ENCODE results near the gene OR6C2.
"Not testable (repeated sequence)": the region's sequence is repeated elsewhere in the genome, so short reads cannot be mapped to it uniquely, and the experiment has no call there.

OR6C2 gene

DNA sequence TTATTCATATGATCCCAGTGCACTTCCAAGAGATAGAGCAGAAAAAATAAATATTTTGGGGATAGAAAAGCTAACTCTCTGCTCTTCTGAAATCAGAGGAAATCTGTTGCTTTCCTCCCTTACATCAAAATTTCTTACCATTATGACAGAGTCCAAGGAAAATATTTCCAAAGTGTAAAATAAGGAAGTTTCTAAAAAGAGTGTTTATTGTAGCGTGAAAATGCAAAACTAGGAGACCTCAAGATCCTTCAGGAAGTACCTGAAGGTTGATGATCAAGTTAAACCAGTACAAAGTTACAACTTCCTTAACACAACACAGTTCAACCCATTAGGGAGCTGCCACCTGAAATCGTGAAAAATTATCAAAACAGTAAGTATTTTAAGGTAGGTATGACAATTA, at the start of gene OR6C2:
Gene OR6C2, plus strand, starts transcription at position 301 of the 400 bp plus-strand sequence. CDS start 8,138 bp downstream, outside the sequence.
- no peak within 1 kb of the TSS for H3K4me3 Mint-ChIP-seq
- H3K36me3 Mint-ChIP-seq = peaks cover 3% of the 10 kb centered on the region
- no peaks in the 10 kb centered on the region for H3K4me1 Mint-ChIP-seq (ENCODE audit: low read depth)
- H3K27ac Mint-ChIP-seq = no peak within 1 kb of the TSS
- peaks cover 20% of the 10 kb centered on the region for H3K9me3 Mint-ChIP-seq (ENCODE audit: low read depth)
- peaks cover 12% of the 10 kb centered on the region for H3K27me3 Mint-ChIP-seq

DNA sequence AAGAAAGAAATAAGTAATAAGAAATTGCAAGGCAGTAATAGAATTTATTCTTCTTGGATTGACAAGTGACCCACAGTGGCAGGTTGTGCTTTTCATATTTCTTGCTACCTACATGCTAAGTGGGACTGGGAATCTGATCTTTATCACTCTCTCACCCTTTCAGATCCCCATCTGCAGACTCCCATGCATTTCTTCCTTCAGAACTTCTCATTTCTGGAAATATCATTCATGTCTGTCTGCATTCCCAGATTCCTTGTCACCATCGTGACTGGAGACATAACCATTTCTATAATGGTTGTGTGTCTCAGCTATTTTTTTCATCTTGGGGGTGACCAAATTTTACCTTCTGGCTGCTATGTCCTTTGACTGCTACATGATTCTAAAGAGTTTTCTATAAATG, 47.5 kb upstream of the OR6C2 start:
- Mint-ChIP-seq H3K4me1 (ENCODE audit: low read depth) (no peaks in the 10 kb centered on the region), H3K27me3 (peaks cover 14% of the 10 kb centered on the region), H3K27ac (no peak overlapping the region), H3K9me3 (ENCODE audit: low read depth) (no peaks in the 10 kb centered on the region), H3K4me3 (no peak overlapping the region), H3K36me3 (no peaks in the 10 kb centered on the region)

DNA sequence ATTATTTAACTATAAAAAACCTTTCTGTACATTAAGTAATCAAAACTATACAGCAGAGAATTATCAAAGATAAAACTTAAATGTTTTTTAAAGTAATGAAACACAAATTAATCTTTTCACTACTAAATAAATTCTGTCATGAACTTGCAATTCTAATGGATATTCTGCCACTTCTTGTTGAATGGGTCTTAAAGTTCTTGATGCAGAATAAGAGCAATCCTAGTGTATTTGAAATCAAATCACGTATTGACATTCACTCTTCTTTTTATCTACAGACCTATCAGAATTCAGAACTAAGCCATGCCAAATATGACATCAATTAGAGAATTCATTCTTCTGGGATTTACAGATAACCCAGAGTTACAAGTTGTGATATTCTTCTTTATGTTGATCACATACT, 43.6 kb upstream of the OR6C2 start, which contains the start of gene OR6C65:
Gene OR6C65, plus strand, starts transcription at position 301 of the 400 bp plus-strand sequence. Its CDS starts 0 bp downstream, at position 301.
- Mint-ChIP-seq H3K36me3 (no peaks in the 10 kb centered on the region), H3K27ac (no peak within 1 kb of the TSS), H3K4me1 (ENCODE audit: low read depth) (no peaks in the 10 kb centered on the region), H3K27me3 (peaks cover 11% of the 10 kb centered on the region), H3K9me3 (ENCODE audit: low read depth) (no peaks in the 10 kb centered on the region), H3K4me3 (no peak within 1 kb of the TSS)

DNA sequence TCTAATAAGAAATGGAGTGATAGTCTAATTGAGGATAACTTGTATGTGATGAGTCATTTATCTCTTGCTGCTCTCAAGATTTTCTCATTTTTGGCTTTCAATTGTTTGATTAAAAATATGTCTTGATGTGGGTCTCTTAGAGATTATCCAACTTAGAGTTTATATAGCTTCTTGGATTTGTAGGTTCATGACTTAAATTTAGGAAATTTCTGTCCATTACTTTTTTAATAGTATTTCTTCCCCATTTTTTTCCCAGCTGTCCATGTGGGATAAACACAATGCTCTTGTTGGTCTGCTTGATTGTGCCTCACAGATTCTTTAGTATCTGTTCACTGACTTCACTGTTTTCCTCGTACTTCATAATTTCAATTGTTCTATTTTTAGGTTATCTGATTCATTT, 36.0 kb upstream of the OR6C2 start:
- Mint-ChIP-seq H3K36me3 (no peaks in the 10 kb centered on the region), H3K27me3 (peaks cover 7% of the 10 kb centered on the region), H3K4me1 (ENCODE audit: low read depth) (no peaks in the 10 kb centered on the region), H3K4me3 (no peak overlapping the region), H3K27ac (no peak overlapping the region), H3K9me3 (ENCODE audit: low read depth) (peaks cover 6% of the 10 kb centered on the region)

DNA sequence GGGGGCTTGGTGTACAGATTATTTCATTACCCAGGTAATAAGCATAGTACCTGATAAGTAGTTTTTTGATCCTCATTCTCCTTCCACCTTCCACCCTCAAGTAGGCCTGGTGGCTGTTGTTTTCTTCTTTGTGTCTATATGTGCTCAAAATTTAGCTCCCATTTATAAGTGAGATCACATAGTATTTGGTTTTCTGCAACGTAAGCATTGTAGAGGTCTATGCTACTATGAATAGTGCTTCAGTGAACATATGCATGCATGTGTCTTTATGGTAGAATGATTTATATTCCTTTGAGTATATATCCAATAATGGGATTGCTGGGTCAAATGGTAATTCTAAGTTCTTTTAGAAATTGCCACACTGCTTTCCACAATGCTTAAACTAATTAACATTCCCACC, 34.7 kb upstream of the OR6C2 start:
- H3K27ac Mint-ChIP-seq; H3K4me1 Mint-ChIP-seq (ENCODE audit: low read depth): not testable (repeated sequence)

DNA sequence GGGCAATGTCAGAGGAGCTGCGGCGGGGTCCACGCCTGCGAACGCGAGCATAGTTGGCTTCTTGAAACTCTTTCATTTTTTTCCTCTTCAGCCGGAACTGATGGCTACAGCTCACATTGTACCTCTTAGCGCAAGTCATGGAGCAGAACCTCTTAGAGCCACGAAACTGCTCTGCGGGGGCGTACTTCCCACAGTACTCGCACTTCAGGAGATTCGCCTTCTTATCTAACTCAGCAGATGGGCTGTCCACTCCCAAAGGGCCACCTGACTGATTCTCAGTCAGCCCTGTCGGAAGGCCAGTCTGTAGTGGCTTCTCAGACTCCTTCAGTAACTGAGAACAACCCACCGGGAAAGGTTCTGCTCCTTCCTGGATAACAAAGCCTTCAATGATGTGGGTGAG, 31.7 kb upstream of the OR6C2 start:
- H3K27ac Mint-ChIP-seq; H3K9me3 Mint-ChIP-seq (ENCODE audit: low read depth); H3K4me3 Mint-ChIP-seq; H3K4me1 Mint-ChIP-seq (ENCODE audit: low read depth); H3K36me3 Mint-ChIP-seq: not testable (repeated sequence)
- H3K27me3 Mint-ChIP-seq = peaks cover 23% of the 10 kb centered on the region

More for the DNA sequence above, 34.7 kb upstream of the OR6C2 start:
- not testable (repeated sequence) for H3K36me3 Mint-ChIP-seq; H3K9me3 Mint-ChIP-seq (ENCODE audit: low read depth); H3K4me3 Mint-ChIP-seq; H3K27me3 Mint-ChIP-seq

DNA sequence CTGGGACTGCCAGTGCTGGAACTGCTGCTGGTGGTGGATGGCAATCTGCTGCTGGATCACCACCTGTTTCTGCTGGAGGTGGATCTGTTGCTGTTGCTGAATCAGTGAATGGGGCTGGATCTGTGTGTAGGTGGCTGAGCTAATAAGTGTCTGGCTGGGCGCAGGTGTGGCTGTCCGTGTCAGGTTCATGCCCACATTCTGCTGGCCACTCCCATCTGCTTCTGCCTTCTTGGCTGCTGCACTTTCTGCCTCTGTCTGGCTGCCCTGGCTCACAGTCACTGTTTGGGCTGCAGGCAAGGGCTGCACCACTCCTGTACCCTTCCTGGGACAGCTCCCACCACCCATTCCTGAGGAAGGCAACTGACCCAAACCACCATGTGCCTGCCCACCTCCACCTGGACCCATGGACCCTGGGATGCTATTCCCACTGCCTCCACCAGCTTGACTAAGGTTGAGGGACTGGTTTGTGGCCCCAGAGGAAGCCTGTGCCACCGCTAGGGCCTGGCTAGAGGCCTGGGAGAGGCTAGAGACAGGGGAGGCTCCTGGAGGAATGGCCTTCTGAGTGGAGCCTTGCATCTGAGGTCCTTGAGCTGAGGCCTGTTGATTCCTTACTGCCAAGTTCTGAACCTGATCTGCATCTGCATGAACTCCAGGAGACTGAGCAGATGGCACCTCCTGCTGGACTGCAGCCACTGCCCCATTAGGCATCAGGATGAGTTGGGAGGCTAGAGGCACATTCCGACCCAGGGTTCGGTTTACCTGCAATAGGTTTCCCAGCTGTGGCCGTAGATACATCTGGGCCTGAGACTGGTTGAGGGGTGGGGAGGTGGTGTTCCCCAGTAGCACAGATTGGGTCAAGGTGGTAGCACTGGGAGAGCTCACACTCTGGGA, 30.1 kb upstream of the OR6C2 start:
- not testable (repeated sequence) for H3K9me3 Mint-ChIP-seq (ENCODE audit: low read depth); H3K4me3 Mint-ChIP-seq; H3K27ac Mint-ChIP-seq; H3K36me3 Mint-ChIP-seq; H3K4me1 Mint-ChIP-seq (ENCODE audit: low read depth)
- peaks cover 30% of the 10 kb centered on the region for H3K27me3 Mint-ChIP-seq

DNA sequence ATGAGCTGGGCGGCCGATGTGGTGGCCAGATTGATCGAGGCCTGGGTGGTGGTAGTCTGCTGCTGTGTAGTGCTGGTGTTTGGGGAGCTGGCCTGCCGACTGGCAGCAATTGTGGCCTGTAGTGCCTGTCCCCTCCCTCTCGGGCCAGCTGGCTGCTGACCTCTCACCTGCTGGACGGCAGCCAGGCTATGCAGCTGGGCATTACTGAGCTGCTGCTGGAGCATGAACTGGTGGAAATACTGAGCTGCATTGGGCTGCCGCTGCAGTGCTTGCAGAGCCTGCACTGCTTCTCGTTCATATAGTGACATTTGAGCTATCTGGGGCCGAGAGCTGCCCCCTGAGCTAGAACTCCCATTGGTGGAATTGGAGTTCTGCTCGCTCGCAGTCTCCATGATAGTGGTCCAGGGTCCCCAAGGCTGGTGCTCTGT, 29.5 kb upstream of the OR6C2 start:
- H3K4me3 Mint-ChIP-seq; H3K4me1 Mint-ChIP-seq (ENCODE audit: low read depth); H3K9me3 Mint-ChIP-seq (ENCODE audit: low read depth); H3K36me3 Mint-ChIP-seq; H3K27ac Mint-ChIP-seq: not testable (repeated sequence)
- H3K27me3 Mint-ChIP-seq = peaks cover 35% of the 10 kb centered on the region

DNA sequence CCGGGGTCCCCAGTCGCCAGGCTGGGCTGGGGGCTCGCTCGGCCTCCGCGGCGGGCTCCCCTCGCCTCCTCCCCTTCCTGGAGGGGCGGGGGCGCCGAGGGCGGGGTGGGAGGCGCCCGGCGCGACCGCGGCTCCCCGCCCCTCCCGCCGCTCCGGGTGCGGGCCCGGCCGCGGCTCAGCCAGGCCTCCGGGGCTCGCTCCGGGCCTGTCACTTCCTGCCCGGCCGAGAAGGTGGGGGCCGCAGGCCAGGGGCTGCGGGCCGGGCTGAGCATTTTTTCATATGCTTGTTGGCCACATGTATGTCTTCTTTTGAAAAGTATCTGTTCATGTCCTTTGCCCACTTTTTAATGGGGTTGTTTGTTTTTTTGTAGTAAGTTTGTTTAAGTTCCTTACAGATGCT, 29.0 kb upstream of the OR6C2 start:
- H3K36me3 Mint-ChIP-seq; H3K27ac Mint-ChIP-seq; H3K9me3 Mint-ChIP-seq (ENCODE audit: low read depth); H3K4me1 Mint-ChIP-seq (ENCODE audit: low read depth): not testable (repeated sequence)
- Mint-ChIP-seq H3K4me3 (peak overlapping the region; percentile 37), H3K27me3 (peaks cover 37% of the 10 kb centered on the region)

DNA sequence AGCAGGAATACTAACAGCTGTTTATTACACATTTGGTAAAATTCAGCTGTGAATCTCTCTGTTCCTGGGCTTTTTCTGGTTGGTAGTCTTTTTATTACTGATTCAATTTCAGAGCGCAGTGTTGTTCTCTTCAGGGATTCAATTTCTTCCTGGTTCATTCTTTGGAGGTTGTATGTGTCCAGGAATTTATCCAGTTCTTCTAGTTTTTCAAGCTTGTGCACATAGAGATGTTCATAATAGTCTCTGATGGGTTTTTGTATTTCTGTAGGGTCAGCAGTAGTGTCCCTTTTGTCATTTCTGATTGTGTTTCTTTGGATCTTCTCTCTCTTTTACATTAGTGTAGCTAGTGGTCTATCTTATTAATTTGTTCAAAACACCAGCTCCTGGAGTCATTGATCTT, 26.9 kb upstream of the OR6C2 start:
- Mint-ChIP-seq H3K36me3 (no peaks in the 10 kb centered on the region), H3K4me3 (no peak overlapping the region), H3K4me1 (ENCODE audit: low read depth) (peaks cover 2% of the 10 kb centered on the region), H3K9me3 (ENCODE audit: low read depth) (no peaks in the 10 kb centered on the region), H3K27me3 (peaks cover 39% of the 10 kb centered on the region), H3K27ac (no peak overlapping the region)

DNA sequence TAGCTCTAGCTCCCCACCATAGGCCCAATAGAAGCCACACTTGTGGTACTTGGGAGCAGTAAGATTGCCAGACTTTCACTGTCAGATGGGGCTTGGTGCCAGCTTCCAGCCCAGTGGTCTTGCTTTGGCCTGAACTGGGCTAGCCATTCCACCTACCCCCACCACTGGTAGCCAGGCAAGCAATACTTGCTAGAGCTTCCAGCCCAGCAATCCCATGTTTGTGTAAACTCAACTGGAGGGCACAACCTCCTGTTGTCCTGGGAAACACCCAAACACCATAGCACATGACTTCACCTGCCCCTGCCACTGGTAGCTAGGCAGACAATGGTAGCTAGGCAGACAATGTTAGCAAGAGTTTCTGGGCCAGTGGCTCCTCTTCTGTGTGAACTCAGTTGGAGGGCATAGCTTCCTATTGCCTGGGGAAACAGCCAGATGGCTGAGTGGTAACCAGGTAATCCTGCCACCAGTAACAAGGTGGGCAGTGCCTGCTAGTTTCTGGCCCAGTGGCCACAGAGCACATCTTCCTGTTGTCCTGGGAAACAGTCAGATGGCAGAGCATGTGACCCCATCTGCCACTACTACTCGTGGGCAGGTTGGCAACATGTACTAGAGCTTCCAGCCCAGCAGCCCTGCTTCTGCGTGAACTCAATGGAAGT, 23.4 kb upstream of the OR6C2 start:
- Mint-ChIP-seq H3K9me3 (ENCODE audit: low read depth) (no peaks in the 10 kb centered on the region), H3K27ac (no peak overlapping the region), H3K36me3 (no peaks in the 10 kb centered on the region), H3K4me1 (ENCODE audit: low read depth) (no peaks in the 10 kb centered on the region), H3K27me3 (peaks cover 38% of the 10 kb centered on the region), H3K4me3 (no peak overlapping the region)

DNA sequence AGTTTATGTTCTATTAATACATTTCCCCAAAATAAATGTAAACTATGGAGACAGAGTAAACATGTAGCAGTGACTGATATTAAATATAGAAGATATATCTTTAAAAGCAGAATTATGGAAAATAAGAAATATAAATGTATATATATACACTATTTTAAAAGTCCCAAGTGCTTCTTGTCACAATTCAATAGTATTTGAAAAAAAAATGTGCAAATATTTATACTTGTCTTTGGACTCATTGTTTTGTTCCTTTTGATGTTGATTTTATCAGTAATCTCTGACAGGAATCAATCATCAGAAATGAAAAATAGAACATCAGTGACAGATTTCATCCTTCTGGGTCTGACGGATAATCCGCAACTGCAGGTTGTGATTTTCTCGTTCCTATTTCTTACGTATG, 17.9 kb upstream of the OR6C2 start, which contains the start of gene OR6C76:
Gene OR6C76, plus strand, starts transcription at position 301 of the 400 bp plus-strand sequence. Its CDS starts 0 bp downstream, at position 301.
- peaks cover 2% of the 10 kb centered on the region for H3K36me3 Mint-ChIP-seq

DNA sequence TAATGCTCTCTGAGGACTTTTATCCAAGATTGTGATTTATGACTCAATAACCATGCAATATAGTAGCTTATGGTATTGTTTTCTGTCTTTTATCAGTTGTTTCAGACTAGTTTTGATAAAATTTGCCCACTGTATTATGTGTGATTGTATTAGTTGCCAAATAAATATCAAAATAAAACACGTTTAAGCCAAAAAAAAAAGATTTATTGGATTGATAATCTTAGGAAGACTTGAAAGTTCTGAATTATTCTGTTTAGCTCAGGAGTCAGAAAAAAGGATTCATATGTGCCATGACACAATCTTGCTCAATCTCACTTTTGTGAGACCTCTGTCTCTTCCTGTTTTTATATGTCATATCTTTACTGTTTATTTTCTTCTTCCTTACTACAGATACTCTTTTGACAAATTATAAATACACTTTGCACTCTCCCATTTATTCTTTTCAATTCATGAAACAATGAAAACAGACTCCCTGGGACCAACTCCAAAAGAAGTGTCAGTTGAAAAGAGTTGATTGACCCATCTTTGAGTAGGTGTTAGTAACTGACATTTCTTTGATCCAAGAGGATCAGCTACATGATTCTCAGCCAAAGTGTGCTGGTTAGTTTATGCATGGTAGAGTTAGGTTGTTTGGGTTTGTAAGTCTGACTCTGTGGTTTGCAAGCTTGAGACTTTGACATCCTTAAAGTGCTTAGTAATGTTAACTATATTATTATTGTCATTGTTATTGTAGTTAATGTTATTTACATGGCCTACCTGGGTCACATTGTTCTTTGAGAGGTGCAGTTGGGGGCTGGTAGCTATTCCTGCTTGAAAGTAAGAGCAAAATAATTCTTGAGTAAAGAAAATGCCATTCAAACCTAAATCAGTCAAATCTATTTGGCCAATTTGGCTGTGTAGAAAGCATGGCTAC, 15.3 kb upstream of the OR6C2 start:
- Mint-ChIP-seq H3K4me1 (ENCODE audit: low read depth) (no peaks in the 10 kb centered on the region), H3K9me3 (ENCODE audit: low read depth) (no peaks in the 10 kb centered on the region), H3K36me3 (peaks cover 2% of the 10 kb centered on the region), H3K27me3 (peaks cover 27% of the 10 kb centered on the region), H3K4me3 (no peak overlapping the region), H3K27ac (no peak overlapping the region)

More for the DNA sequence above, 17.9 kb upstream of the OR6C2 start, which contains the start of gene OR6C76:
- H3K4me1 Mint-ChIP-seq (ENCODE audit: low read depth) = no peaks in the 10 kb centered on the region
- peaks cover 23% of the 10 kb centered on the region for H3K27me3 Mint-ChIP-seq
- H3K9me3 Mint-ChIP-seq (ENCODE audit: low read depth) = no peaks in the 10 kb centered on the region
- no peak within 1 kb of the TSS for H3K27ac Mint-ChIP-seq
- H3K4me3 Mint-ChIP-seq = no peak within 1 kb of the TSS

DNA sequence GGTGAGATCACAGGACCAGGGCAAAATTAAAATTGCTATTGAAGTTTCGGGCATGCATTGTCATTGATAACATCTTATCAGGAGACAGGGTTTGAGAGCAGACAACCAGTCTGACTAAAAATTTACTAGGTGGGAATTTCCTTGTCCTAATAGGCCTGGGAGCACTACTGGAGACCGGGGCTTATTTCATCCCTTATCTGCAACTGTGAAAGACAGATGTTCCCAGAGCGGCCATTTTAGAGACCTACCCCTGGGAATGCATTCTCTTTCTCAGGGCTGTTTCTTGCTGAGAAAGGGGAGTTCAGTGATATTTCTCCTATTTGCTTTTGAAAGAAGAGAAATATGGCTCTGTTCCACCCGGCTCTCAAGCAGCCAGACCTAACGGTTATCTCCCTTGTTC, 2.6 kb upstream of the OR6C2 start:
- not testable (repeated sequence) for H3K4me1 Mint-ChIP-seq (ENCODE audit: low read depth); H3K36me3 Mint-ChIP-seq; H3K4me3 Mint-ChIP-seq; H3K27ac Mint-ChIP-seq
- Mint-ChIP-seq H3K27me3 (peaks cover 10% of the 10 kb centered on the region), H3K9me3 (ENCODE audit: low read depth) (peaks cover 20% of the 10 kb centered on the region)

Data from activated naive CD8-positive, alpha-beta T cell (primary cell).